HCT116 (cell line): ENCODE measurements around the gene RAB8B.

Experiments used
- CEBPB ChIP-seq: IDR thresholded peaks from 2 replicates; pipeline ENCODE4 v1.6.1; 2012; ENCODE audit warnings: low read depth
- EGR1 ChIP-seq: IDR thresholded peaks from 2 replicates; pipeline ENCODE4 v1.6.1; 2012; ENCODE audit warnings: low read depth
- EZH2 ChIP-seq: fragments of 200-600 bp; sonication (generic); IDR thresholded peaks from 2 replicates; pipeline ENCODE4 v1.6.1; 2017; ENCODE audit warnings: antibody characterized with exemption, mixed run types
- EZH2phosphoT487 ChIP-seq: fragments of 200-600 bp; IDR thresholded peaks from 2 replicates; pipeline ENCODE4 v1.6.1; 2018; ENCODE audit warnings: antibody characterized with exemption, borderline replicate concordance
- JUND ChIP-seq: IDR thresholded peaks from 2 replicates; pipeline ENCODE4 v1.6.1; 2012
- POLR2A ChIP-seq: IDR thresholded peaks from 2 replicates; pipeline ENCODE4 v1.7.0; 2011; ENCODE audit warnings: borderline replicate concordance; ENCODE audit not compliant: insufficient read depth, insufficient read length; ENCODE audit errors: extremely low read depth
- POLR2AphosphoS5 ChIP-seq: IDR thresholded peaks from 2 replicates; pipeline ENCODE4 v1.6.1; 2011; ENCODE audit warnings: mild to moderate bottlenecking, low read depth, low read length, moderate library complexity
- SP1 ChIP-seq: IDR thresholded peaks from 2 replicates; pipeline ENCODE4 v1.6.1; 2012; ENCODE audit warnings: low read depth
- YY1 ChIP-seq: IDR thresholded peaks from 2 replicates; pipeline ENCODE4 v1.6.1; 2011; ENCODE audit warnings: low read length, low read depth, moderate library complexity, mild to moderate bottlenecking; ENCODE audit not compliant: insufficient replicate concordance; ENCODE audit errors: extremely low read depth
- TF ChIP-seq, protein P1 (sequence below), 3 experiments: fragments of 200-600 bp in 1 of 3; sonication (generic) in 1 of 3; IDR thresholded peaks in 2 of 3; conservative IDR thresholded peaks in 1 of 3; 2 replicates each; pipeline ENCODE4 v1.5.1; 2012 to 2017; ENCODE audit warnings: low read depth in 2 of 3, low read length in 2 of 3, antibody characterized with exemption in 1 of 3, borderline replicate concordance in 1 of 3, control low read depth in 1 of 3, mild to moderate bottlenecking in 1 of 3, mixed read lengths in 1 of 3, mixed run types in 1 of 3, moderate library complexity in 1 of 3; ENCODE audit not compliant: insufficient read depth in 1 of 3
- TF ChIP-seq, protein P2 (sequence below): IDR thresholded peaks from 2 replicates; pipeline ENCODE4 v1.6.1; 2012
- TF ChIP-seq, protein P3 (sequence below): IDR thresholded peaks from 2 replicates; pipeline ENCODE4 v1.6.1; 2011; ENCODE audit warnings: mild to moderate bottlenecking, low read length, moderate library complexity; ENCODE audit not compliant: insufficient replicate concordance; ENCODE audit errors: extremely low read depth
- TF ChIP-seq, protein P4 (sequence below): IDR thresholded peaks from 2 replicates; pipeline ENCODE4 v1.6.1; 2012

DNA sequence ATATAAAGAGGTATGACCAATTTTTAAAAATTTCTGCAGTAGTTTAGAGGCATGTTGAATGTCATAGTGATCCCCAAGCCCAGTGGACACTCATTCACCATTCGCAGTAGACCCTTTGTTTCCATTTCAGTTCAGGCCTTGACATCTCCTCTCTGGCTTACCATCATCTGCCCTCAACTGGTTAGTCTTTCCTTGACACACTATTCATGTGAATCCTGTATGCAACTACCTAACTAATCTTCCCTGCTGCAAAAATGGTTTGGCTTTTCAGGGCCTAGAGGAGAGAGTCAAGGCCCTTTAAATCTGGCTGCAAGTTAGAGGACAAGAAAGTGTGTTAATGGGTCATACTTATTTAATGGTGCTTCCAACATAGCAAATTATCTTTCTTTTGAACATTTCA lies 98.9 kb downstream of the RAB8B start:
- TF ChIP-seq, protein P1, sequence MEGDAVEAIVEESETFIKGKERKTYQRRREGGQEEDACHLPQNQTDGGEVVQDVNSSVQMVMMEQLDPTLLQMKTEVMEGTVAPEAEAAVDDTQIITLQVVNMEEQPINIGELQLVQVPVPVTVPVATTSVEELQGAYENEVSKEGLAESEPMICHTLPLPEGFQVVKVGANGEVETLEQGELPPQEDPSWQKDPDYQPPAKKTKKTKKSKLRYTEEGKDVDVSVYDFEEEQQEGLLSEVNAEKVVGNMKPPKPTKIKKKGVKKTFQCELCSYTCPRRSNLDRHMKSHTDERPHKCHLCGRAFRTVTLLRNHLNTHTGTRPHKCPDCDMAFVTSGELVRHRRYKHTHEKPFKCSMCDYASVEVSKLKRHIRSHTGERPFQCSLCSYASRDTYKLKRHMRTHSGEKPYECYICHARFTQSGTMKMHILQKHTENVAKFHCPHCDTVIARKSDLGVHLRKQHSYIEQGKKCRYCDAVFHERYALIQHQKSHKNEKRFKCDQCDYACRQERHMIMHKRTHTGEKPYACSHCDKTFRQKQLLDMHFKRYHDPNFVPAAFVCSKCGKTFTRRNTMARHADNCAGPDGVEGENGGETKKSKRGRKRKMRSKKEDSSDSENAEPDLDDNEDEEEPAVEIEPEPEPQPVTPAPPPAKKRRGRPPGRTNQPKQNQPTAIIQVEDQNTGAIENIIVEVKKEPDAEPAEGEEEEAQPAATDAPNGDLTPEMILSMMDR (IDR thresholded peaks at IDR 0.05 in 2 of 3, conservative IDR thresholded peaks at IDR 0.05 in 1 of 3; ENCODE audit: borderline replicate concordance in 1 of 3, insufficient read depth in 1 of 3, low read depth in 2 of 3, low read length in 2 of 3): no peak
- TF ChIP-seq POLR2A (no peak), POLR2AphosphoS5 (no peak), EZH2phosphoT487 (no peak), EZH2 (no peak), YY1 (no peak), EGR1 (no peak), SP1 (no peak), CEBPB (no peak), JUND (no peak)
- TF ChIP-seq, protein P2, sequence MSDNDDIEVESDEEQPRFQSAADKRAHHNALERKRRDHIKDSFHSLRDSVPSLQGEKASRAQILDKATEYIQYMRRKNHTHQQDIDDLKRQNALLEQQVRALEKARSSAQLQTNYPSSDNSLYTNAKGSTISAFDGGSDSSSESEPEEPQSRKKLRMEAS: no peak
- TF ChIP-seq, protein P3, sequence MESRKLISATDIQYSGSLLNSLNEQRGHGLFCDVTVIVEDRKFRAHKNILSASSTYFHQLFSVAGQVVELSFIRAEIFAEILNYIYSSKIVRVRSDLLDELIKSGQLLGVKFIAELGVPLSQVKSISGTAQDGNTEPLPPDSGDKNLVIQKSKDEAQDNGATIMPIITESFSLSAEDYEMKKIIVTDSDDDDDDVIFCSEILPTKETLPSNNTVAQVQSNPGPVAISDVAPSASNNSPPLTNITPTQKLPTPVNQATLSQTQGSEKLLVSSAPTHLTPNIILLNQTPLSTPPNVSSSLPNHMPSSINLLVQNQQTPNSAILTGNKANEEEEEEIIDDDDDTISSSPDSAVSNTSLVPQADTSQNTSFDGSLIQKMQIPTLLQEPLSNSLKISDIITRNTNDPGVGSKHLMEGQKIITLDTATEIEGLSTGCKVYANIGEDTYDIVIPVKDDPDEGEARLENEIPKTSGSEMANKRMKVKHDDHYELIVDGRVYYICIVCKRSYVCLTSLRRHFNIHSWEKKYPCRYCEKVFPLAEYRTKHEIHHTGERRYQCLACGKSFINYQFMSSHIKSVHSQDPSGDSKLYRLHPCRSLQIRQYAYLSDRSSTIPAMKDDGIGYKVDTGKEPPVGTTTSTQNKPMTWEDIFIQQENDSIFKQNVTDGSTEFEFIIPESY: no peak
- TF ChIP-seq, protein P4, sequence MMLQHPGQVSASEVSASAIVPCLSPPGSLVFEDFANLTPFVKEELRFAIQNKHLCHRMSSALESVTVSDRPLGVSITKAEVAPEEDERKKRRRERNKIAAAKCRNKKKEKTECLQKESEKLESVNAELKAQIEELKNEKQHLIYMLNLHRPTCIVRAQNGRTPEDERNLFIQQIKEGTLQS: no peak
